H9 (cell line): ENCODE measurements around the gene POLE2. TPM values are rescaled to one million over a fixed set of nuclear protein-coding genes. Genes with fewer than 3 reads are reported as not detected.
A peak's percentile ranks its signal among the peaks of the same experiment; 100 is the strongest.
"Not testable (repeated sequence)": the region's sequence is repeated elsewhere in the genome, so short reads cannot be mapped to it uniquely, and the experiment has no call there.

ENCODE experiments used
- DNase-seq: peaks from one replicate; pipeline ENCODE4 v3.0.0-alpha.2; 2017
- H2AFZ ChIP-seq: one replicate; pipeline ENCODE4 v1.6.1; 2013; ENCODE audit warnings: mild to moderate bottlenecking, low read length, control low read depth, moderate library complexity
- H2AK5ac ChIP-seq: 2 replicates; pipeline ENCODE4 v1.6.1; 2013; ENCODE audit warnings: low read length, control low read depth, mixed read lengths; ENCODE audit not compliant: insufficient read length
- H2BK120ac ChIP-seq: one replicate; pipeline ENCODE4 v1.6.1; 2013; ENCODE audit warnings: low read depth, mild to moderate bottlenecking, low read length, control low read depth, inconsistent platforms; ENCODE audit not compliant: poor library complexity, severe bottlenecking
- H2BK12ac ChIP-seq: 2 replicates; pipeline ENCODE4 v1.6.1; 2013; ENCODE audit warnings: low read length, control low read depth, mixed read lengths, low read depth; ENCODE audit not compliant: insufficient read length
- H2BK15ac ChIP-seq: 2 replicates; pipeline ENCODE4 v1.6.1; 2013; ENCODE audit warnings: low read depth, low read length, control low read depth
- H2BK20ac ChIP-seq: one replicate; pipeline ENCODE4 v1.6.1; 2013; ENCODE audit warnings: low read depth, mild to moderate bottlenecking, low read length, control low read depth, inconsistent platforms; ENCODE audit not compliant: poor library complexity, severe bottlenecking
- H2BK5ac ChIP-seq: 2 replicates; pipeline ENCODE4 v1.6.1; 2013; ENCODE audit warnings: low read length, control low read depth, mixed read lengths; ENCODE audit not compliant: insufficient read length
- H3K14ac ChIP-seq: 2 replicates; pipeline ENCODE4 v1.6.1; 2013; ENCODE audit warnings: low read length, control low read depth; ENCODE audit not compliant: insufficient read depth
- H3K18ac ChIP-seq: 2 replicates; pipeline ENCODE4 v1.6.1; 2013; ENCODE audit warnings: low read depth, mild to moderate bottlenecking, mixed read lengths, low read length, control low read depth; ENCODE audit not compliant: insufficient read length
- H3K23ac ChIP-seq: 2 replicates; pipeline ENCODE4 v1.6.1; 2013; ENCODE audit warnings: low read length, control low read depth, mixed read lengths, low read depth; ENCODE audit not compliant: insufficient read length
- H3K23me2 ChIP-seq: 2 replicates; pipeline ENCODE4 v1.6.1; 2013; ENCODE audit warnings: low read depth, mild to moderate bottlenecking, mixed read lengths, low read length, control low read depth; ENCODE audit not compliant: insufficient read length, poor library complexity, severe bottlenecking
- H3K27ac ChIP-seq: 2 replicates; pipeline ENCODE4 v1.5.1; 2013; ENCODE audit warnings: low read length, control low read depth, mixed read lengths, low read depth; ENCODE audit not compliant: insufficient read length
- H3K27me3 ChIP-seq: 2 replicates; pipeline ENCODE4 v1.6.1; 2013; ENCODE audit warnings: low read length, control low read depth, inconsistent platforms; ENCODE audit not compliant: insufficient read depth
- H3K4ac ChIP-seq: 2 replicates; pipeline ENCODE4 v1.6.1; 2013; ENCODE audit warnings: low read depth, mild to moderate bottlenecking, control low read depth, inconsistent platforms, low read length, moderate library complexity
- H3K4me1 ChIP-seq: 2 replicates; pipeline ENCODE4 v1.6.1; 2013; ENCODE audit warnings: low read length, control low read depth, inconsistent platforms; ENCODE audit not compliant: insufficient read depth
- H3K4me2 ChIP-seq: 2 replicates; pipeline ENCODE4 v1.6.1; 2013; ENCODE audit warnings: low read length, control low read depth, mixed read lengths; ENCODE audit not compliant: insufficient read length, insufficient read depth
- H3K56ac ChIP-seq: 2 replicates; pipeline ENCODE4 v1.6.1; 2013; ENCODE audit warnings: low read depth, mild to moderate bottlenecking, mixed read lengths, low read length, control low read depth; ENCODE audit not compliant: insufficient read length
- H3K79me1 ChIP-seq: 2 replicates; pipeline ENCODE4 v1.6.1; 2013; ENCODE audit warnings: low read depth, mild to moderate bottlenecking, moderate library complexity, low read length, control low read depth, inconsistent platforms; ENCODE audit not compliant: insufficient read depth, poor library complexity, severe bottlenecking
- H3K79me2 ChIP-seq: 2 replicates; pipeline ENCODE4 v1.6.1; 2013; ENCODE audit warnings: low read length, control low read depth, inconsistent platforms; ENCODE audit not compliant: insufficient read depth
- H3K9ac ChIP-seq: 2 replicates; pipeline ENCODE4 v1.6.1; 2013; ENCODE audit warnings: low read length, control low read depth, mixed read lengths; ENCODE audit not compliant: insufficient read length; ENCODE audit errors: extremely low read depth
- H3K9me3 ChIP-seq: one replicate; pipeline ENCODE4 v1.6.1; 2013; ENCODE audit warnings: low read depth, low read length, inconsistent platforms; ENCODE audit not compliant: control insufficient read depth
- H3T11ph ChIP-seq: one replicate; pipeline ENCODE4 v1.6.1; 2013; ENCODE audit warnings: mild to moderate bottlenecking, low read length, control low read depth, inconsistent platforms
- H4K20me1 ChIP-seq: one replicate; pipeline ENCODE4 v1.6.1; 2013; ENCODE audit not compliant: control insufficient read depth, insufficient read length, insufficient read depth
- H4K5ac ChIP-seq: 2 replicates; pipeline ENCODE4 v1.6.1; 2013; ENCODE audit warnings: low read depth, mild to moderate bottlenecking, mixed read lengths, low read length, control low read depth; ENCODE audit not compliant: insufficient read length
- H4K8ac ChIP-seq: replicated peaks from 2 replicates; pipeline ENCODE4 v1.6.1; 2013; ENCODE audit warnings: low read length, control low read depth, mixed read lengths, low read depth; ENCODE audit not compliant: insufficient read length
- H4K91ac ChIP-seq: 2 replicates; pipeline ENCODE4 v1.6.1; 2013; ENCODE audit warnings: low read depth, mild to moderate bottlenecking, moderate library complexity, mixed read lengths, low read length, control low read depth; ENCODE audit not compliant: insufficient read length
- H3K27ac Mint-ChIP-seq, 3 experiments: 2 replicates in 2 of 3; 3 replicates in 1 of 3; pipeline ENCODE4 v1.8.0; 2020 to 2021; ENCODE audit warnings: mixed read lengths in 3 of 3, mild to moderate bottlenecking in 1 of 3, moderate library complexity in 1 of 3
- H3K27me3 Mint-ChIP-seq: 2 replicates; pipeline ENCODE4 v1.8.0; 2021; ENCODE audit warnings: low read depth, mild to moderate bottlenecking, moderate library complexity, mixed read lengths
- H3K36me3 Mint-ChIP-seq, 3 experiments: 2 replicates in 2 of 3; 3 replicates in 1 of 3; pipeline ENCODE4 v1.8.0; 2020 to 2021; ENCODE audit warnings: low read depth in 3 of 3, mixed read lengths in 3 of 3; ENCODE audit not compliant: insufficient read depth in 1 of 3
- H3K4me1 Mint-ChIP-seq, 2 experiments: 2 replicates each; pipeline ENCODE4 v1.8.0; 2020; ENCODE audit warnings: mixed read lengths in 2 of 2
- H3K4me3 Mint-ChIP-seq, 2 experiments: 2 replicates in 1 of 2; 3 replicates in 1 of 2; pipeline ENCODE4 v1.8.0; 2020 to 2021; ENCODE audit warnings: mild to moderate bottlenecking in 2 of 2, mixed read lengths in 2 of 2, moderate library complexity in 1 of 2
- H3K9me3 Mint-ChIP-seq, 2 experiments: 2 replicates in 1 of 2; 3 replicates in 1 of 2; pipeline ENCODE4 v1.8.0; 2020; ENCODE audit warnings: mild to moderate bottlenecking in 2 of 2, mixed read lengths in 2 of 2, moderate library complexity in 1 of 2
- CTCF ChIP-seq: fragments of 200-600 bp; sonication (generic); conservative IDR thresholded peaks from 3 replicates; pipeline ENCODE4 v1.8.0; 2021; ENCODE audit warnings: antibody characterized with exemption, mild to moderate bottlenecking
- WGBS: extraction: QIAGEN DNeasy Blood & Tissue Kit; methylation state at CpG from one replicate; pipeline ENCODE4 v1.1.7; 2013; ENCODE audit warnings: missing lambda C conversion rate, low lambda C conversion rate, mixed read lengths; ENCODE audit not compliant: insufficient read length; ENCODE audit errors: extremely low coverage; 5-methylcytosine and 5-hydroxymethylcytosine counted together
- total RNA-seq: library from RNA; stranded (reverse); gene quantifications from 2 replicates; pipeline ENCODE4 v1.2.1, GENCODE V29; 2021

The POLE2 gene
- total RNA-seq, 1 experiment from 2014 or later: 25.7 TPM

- Histone ChIP-seq H2AFZ (no peak overlapping the region), H3K27ac (no peak overlapping the region), H3K18ac (no peak overlapping the region), H3K27me3 (no peaks in the 10 kb centered on the region), H3K4me2 (no peak overlapping the region), H3K4me1 (no peaks in the 10 kb centered on the region; the same call in 1 of the 2 replicates), H4K5ac (no peak overlapping the region), H3K4ac (no peak overlapping the region), H2AK5ac (no peak overlapping the region), H3T11ph (no peak overlapping the region), H2BK12ac (no peak overlapping the region), H4K20me1 (no peaks in the 10 kb centered on the region), H3K9me3 (no peaks in the 10 kb centered on the region), H2BK120ac (no peak overlapping the region), H2BK20ac (no peak overlapping the region), H3K14ac (no peak overlapping the region), H3K23ac (no peak overlapping the region), H3K9ac (no peak overlapping the region), H3K56ac (no peak overlapping the region), H3K23me2 (no peaks in the 10 kb centered on the region), H4K91ac (no peak overlapping the region), H4K8ac (no peak overlapping the region), H2BK5ac (no peak overlapping the region), H3K79me1 (no peaks in the 10 kb centered on the region), H3K79me2 (no peaks in the 10 kb centered on the region), H2BK15ac (no peak overlapping the region)
- Mint-ChIP-seq H3K4me1 (peaks cover 8 to 10% of the 10 kb centered on the region in 2 experiments; a peak in 3 of 4 replicates), H3K4me3 (no peak overlapping the region), H3K36me3 (no peaks in the 10 kb centered on the region), H3K9me3 (no peaks in the 10 kb centered on the region), H3K27me3 (no peaks in the 10 kb centered on the region; the same call in 1 of the 2 replicates), H3K27ac (no peak overlapping the region)
- no peak for DNase-seq
- TF ChIP-seq CTCF: no peak
- no CpG with 5 or more reads among the region's 4 CpGs for WGBS
These were observed 14.7 kb upstream of the POLE2 start for GRCh38 chr14:49702725-49703124.

GRCh38 chr14:49693735-49694124, 5.7 kb upstream of the POLE2 start:
- peak overlapping the region; percentile 94 for H3K4me2 ChIP-seq
- H2BK5ac ChIP-seq, DNase-seq, H3K56ac ChIP-seq, H3K27ac ChIP-seq, H2AK5ac ChIP-seq, H4K20me1 ChIP-seq, H3K79me2 ChIP-seq, H4K8ac ChIP-seq, H3T11ph ChIP-seq, H2AFZ ChIP-seq, H3K4ac ChIP-seq, H3K23ac ChIP-seq, H3K4me1 ChIP-seq, H3K79me1 ChIP-seq, H3K9ac ChIP-seq, H3K23me2 ChIP-seq, H2BK120ac ChIP-seq, H3K36me3 Mint-ChIP-seq, H4K91ac ChIP-seq, H3K9me3 ChIP-seq, H2BK12ac ChIP-seq, H3K14ac ChIP-seq, H2BK15ac ChIP-seq, H3K9me3 Mint-ChIP-seq, H2BK20ac ChIP-seq, H3K27me3 ChIP-seq, H4K5ac ChIP-seq, H3K27ac Mint-ChIP-seq, H3K18ac ChIP-seq: not testable (repeated sequence)
- peak overlapping the region; percentile 65 to 80 for H3K4me3 Mint-ChIP-seq
- H3K4me1 Mint-ChIP-seq: peaks cover 18 to 20% of the 10 kb centered on the region in 2 experiments
- H3K27me3 Mint-ChIP-seq: peaks cover 28% of the 10 kb centered on the region
- no CpG with 5 or more reads among the region's 13 CpGs for WGBS
